Erythroblast (primary cell): ENCODE data around the gene TMC8.

Experiments used
- DNase-seq, 2 experiments: peaks; one replicate each; lab custom pipeline; 2025; lab: John Stamatoyannopoulos, UW
- GATA1 ChIP-seq: IDR thresholded peaks from 2 replicates; pipeline ENCODE4 v1.6.1; 2011; ENCODE audit warnings: low read depth, mild to moderate bottlenecking, control low read depth, low read length, moderate library complexity
- POLR2A ChIP-seq: IDR thresholded peaks from 2 replicates; pipeline ENCODE4 v1.6.1; 2011; ENCODE audit warnings: mild to moderate bottlenecking, low read length

Gene TMC8

GRCh38 chr17:78124081-78124835, 6.3 kb upstream of the TMC8 start:
- peak; percentile 60 to 61 for DNase-seq
- TF ChIP-seq GATA1, result no peak
- TF ChIP-seq POLR2A, result no peak

GRCh38 chr17:78124836-78125137, 5.8 kb upstream of the TMC8 start:
- DNase-seq, result no peak
- TF ChIP-seq POLR2A (no peak), GATA1 (no peak)

GRCh38 chr17:78125138-78125913, 5.2 kb upstream of the TMC8 start:
- no peak for DNase-seq
- TF ChIP-seq GATA1 (no peak), POLR2A (no peak)

- no peak for TF ChIP-seq GATA1
- no peak for DNase-seq
Observed at GRCh38 chr17:78125976-78126894, 4.3 kb upstream of the TMC8 start.

- TF ChIP-seq POLR2A, result no peak
- no peak for TF ChIP-seq GATA1
- no peak for DNase-seq
Observed at GRCh38 chr17:78126895-78127238, 3.7 kb upstream of the TMC8 start.

GRCh38 chr17:78127239-78127887, 3.2 kb upstream of the TMC8 start:
- peak; percentile 60 to 66 for DNase-seq
- no peak for TF ChIP-seq GATA1
- peak; percentile 40 for TF ChIP-seq POLR2A

GRCh38 chr17:78127888-78128550, 2.6 kb upstream of the TMC8 start:
- DNase-seq, result peak; percentile 61 to 70
- TF ChIP-seq POLR2A (peak; percentile 5), GATA1 (no peak)

- peak; percentile 89 to 96 for DNase-seq
- peak; percentile 33 for TF ChIP-seq POLR2A
- TF ChIP-seq GATA1, result no peak
Observed at GRCh38 chr17:78128551-78129350, 1.8 kb upstream of the TMC8 start, which contains the start of gene TMC6. TSS of gene TMC6 (minus strand) at chr17:78128755. CDS start at chr17:78126832, 1,923 bp downstream.

GRCh38 chr17:78129351-78130089, 1.1 kb upstream of the TMC8 start:
- DNase-seq, result peak; percentile 59 to 64
- no peak for TF ChIP-seq GATA1
- no peak for TF ChIP-seq POLR2A

- DNase-seq, result peak; percentile 84 to 94
- TF ChIP-seq POLR2A (no peak), GATA1 (no peak)
Observed at GRCh38 chr17:78130090-78130436, 508 bp upstream of the TMC8 start.
